NCI-H2107 treated with DMSO at 0.1 percent for 48 hours (cell line): ENCODE data around the gene RIN3.

Experiments used
- DNase-seq: peaks from one replicate; lab custom pipeline; 2025; ENCODE audit not compliant: unreplicated experiment; lab: John Stamatoyannopoulos, UW

Gene RIN3

DNA sequence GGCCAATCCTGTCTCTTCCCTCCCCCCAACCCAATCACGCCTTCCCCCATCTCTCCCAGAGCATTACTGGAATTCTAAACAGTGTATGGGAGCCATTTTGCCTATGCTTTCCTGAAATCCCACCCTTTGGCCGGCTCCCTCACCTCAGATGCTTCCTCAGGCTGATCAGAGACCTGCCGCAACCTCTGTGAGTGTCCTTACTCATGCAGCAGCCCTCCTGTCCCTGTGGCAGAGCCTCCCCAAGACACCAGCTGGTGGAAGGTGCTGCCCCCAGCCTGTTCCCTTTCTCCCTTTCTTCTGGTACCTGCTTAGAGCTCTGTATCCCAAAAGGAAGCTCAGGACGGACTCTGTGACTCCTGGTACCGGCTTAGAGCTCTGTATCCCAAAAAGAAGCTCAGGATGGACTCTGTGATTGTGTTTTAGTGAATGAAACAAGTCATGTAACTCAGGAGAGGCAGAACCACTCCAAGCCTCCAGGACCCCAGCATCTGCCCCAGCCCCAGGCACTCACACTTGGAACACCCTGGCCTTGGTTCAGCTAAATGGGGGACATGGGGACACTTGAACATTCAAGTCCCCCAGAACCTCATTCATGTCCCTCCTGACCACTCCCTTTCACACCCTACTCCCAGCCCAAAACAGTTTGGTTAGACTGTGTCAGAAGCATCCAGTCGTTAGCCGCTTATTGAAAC, 29.3 kb upstream of the RIN3 start:
- DNase-seq = no peak

DNA sequence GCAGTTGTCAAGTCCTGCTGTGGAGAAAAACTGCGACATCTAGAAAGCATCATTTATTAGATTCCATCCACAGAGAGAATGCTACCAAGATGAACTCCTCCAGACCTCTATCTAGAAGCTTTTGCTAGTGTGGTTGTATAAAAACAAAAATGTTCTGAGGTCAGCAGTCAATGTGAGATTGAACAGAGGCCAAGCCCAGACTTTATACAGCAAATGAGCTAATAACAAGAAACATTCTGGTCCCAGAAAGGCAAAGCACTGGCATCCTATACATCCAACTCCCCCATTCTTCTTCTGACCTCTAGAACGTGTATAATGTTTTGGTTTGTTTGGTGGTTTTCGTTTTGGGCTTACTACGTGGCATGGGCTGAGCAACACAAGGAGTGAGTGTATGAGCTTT, 26.7 kb upstream of the RIN3 start:
- DNase-seq = no peak

DNA sequence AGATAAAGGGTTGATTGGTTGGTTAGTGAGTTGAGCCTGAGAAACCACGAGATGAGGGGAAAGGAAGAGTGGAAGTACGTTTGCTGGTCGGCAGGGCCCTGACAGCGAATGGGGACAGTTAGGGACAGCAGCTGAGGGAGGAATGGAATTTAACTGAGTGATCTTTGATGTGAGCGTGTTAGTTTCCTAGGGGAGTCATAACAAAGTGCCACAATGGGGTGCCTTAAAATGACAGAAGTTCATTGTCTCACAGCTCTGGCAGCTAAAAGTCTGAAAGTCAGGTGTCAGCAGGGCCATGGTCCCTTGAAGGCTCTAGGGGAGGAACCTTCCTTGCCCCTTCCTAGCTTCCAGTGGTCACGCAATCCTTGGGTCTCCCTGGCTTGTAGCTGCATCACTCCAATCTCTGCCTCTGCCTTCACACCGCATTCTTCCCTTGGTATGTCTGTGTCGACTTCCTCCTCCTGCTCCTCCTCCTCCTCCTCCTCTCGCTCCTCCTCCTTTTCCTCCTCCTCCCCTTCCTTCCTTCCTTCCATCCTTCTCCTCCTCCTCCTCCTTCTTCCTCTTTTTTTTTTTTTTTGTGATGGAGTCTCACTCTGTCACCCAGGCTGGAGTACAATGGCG, 26.0 kb upstream of the RIN3 start:
- DNase-seq = no peak

DNA sequence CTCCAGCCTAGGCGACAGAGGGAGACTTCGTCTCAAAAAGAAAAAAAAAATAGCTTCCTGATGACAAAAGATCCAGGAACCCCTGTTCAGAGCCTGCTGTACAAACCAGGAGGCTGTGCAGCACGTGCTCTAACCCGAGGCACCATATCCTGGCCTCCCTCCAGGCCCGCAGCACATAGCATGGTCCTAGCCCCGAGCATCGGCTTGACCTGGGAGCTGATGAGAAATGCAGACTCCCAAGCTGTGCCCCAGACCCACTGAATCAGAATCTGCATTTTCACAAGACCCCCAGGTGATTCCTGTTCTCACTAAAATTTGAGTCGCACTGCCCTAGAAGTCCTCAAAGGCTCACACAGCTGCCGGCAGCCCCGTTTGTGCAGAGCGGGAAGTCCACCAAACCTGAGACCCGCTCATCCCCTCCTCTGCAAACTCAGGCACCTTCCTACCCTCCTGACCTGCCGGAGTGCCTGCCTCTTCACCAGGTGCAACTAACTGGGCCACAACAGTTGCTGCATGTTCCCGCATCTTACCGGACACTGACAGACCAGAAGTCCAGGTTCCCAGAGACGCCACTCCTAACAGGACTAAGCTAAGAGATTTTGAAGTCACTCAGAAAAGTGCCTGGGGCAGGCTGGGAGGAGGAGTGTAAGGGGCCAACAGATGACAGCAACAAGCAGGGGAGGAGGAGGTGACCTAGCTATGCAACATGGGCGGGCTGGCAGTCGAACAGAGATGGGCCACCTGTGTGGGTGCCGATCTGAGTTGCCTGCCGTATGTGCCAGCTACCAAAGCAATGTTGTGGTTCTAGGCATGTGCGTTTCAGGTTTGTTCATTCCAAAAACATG, 24.0 kb upstream of the RIN3 start:
- no peak for DNase-seq

DNA sequence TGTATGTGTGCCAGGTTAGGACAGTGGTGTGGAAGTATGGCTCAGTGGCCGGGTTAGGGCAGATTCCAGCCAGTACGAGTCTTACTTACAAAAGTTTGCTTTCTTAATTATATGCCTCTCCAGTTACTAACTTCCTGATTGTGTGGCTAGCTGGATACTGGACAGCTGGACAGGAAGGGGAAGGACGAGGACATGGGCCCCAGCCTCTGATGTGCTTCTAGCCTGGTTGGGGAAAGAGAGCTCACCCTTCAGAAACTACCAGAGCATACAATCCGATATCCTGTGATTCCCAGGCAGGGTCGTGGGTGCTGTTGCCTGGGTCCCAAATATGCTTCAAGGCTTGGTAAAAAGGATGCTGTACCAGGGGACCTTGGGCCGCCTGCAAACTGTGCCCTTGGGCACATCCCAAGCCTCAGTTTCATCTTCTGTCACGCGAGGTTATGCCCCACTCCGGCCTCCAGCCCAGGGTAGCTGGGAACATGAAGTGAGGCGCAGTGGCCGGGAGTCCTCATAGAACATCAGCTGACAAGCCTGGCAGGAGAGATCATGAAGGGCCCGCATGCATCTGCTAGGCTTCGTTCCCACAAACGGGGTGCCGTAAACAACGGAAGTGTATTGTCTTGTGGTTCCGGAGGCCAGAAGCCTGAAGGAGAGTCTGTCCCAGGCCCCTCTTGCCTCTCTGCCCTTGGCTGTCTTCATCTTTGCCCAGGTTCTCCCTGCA, 23.2 kb upstream of the RIN3 start:
- DNase-seq = no peak

DNA sequence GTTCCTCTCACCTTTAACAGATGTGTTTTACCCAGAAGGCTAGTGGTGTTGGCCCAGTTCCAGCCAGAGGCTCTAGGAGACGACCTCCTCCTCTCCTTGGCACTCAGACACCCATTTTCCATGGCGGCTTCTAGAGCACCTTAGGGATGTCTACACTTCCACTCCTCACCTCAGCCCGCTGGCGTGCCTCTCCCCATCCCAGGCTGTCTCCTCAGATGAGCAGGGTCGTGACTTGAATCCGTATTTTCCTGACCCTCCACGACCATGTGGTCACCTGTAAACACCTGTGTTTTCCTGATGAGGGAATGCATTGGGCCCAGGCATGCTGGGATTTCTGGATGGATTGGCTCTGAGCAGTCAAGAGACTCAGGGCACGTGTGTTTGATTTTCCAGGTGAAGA, 21.8 kb upstream of the RIN3 start:
- DNase-seq = no peak

DNA sequence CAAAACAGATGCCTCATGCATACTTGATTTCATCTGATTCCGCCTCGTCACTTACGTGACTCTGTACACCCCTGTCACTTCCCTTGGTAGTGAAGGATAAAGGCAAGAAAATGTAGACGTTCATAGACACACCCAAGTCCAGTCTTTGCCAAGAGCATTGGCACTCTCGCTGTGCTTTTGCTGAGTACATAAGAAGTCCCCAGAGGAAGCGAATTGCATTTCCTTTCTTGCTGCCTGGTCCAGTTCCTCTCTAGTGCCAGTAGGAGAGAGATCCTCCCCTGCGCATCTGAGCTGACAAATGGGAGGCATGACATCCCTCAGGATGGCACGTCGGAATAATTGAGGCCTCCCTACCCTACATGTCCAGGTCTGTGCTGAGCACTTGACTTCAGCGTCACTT, 21.3 kb upstream of the RIN3 start:
- DNase-seq = no peak

DNA sequence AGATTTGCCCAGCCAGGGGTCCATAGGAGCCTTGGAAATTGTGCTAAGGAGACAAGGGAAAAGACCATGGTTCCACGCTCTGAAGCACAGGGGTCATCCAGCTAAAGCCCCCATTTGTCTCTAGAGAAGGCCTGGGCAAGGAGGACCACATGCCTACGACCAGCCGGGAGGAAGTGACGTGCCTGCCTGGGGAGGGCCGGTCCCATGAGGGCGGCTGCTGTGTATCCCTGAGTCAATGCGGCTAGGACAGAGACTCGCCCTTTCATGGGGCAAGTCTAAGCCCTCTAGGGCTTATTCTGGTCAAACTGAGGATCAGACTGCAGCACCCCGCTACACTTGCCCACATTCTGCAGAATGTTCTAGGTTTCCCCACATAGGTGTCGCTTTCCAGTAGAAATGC, 20.6 kb upstream of the RIN3 start:
- DNase-seq = no peak

DNA sequence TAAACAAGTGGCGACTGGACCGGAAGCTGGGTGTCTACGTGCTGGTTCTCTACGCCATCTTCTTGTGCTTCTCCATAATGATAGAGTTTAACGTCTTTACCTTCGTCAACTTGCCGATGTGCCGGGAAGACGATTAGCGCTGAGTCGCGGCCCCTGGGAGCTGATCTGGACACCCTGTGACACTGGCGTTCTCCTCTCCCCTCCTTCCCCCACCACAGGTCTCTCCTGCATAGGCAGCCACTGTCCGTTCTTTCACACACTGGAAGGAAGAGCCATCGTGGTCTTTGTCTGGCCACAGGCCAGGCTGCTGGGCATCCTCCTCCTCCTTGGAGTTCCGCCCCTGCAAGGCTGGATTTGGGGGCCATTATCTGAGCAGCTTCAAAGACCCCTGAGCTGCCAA, 20.1 kb upstream of the RIN3 start:
- DNase-seq = no peak

DNA sequence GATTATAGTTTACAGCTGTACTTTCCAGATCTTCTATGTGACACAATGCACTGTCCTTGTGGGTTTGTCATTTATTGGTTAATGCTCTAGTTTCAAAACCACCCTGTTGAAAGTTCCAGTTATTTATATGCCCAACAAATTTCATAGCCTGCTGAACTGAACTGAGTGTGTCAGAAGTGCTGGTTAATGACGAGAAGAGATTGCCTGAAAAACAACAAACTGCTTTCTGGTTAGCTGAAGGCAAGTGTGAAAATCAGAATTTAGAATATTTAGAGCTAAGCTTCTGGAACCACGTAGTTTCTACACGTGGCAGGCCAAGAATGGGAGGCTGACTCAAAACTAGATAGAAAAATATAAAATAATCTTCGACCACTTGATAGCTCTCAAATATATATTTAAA, 19.1 kb upstream of the RIN3 start:
- DNase-seq = no peak

DNA sequence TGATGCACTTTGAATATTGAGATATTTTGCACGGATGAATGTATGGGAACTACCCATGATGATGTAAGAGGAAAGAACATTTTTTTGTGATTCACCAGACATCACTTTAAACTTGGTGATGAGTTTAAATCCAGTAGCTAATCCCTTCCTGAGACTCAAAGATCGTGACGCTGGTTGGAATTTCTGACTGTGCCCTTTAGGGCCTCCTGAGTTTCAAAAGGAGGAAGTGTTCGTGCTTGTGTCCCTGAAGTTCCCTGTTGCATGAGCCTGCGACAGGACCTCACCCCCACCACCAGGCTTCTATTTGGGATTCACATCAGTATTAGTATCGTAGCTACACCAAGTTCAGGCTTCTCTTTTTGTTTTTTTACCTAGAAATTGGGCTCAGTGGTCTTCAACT, 18.6 kb upstream of the RIN3 start:
- no peak for DNase-seq

DNA sequence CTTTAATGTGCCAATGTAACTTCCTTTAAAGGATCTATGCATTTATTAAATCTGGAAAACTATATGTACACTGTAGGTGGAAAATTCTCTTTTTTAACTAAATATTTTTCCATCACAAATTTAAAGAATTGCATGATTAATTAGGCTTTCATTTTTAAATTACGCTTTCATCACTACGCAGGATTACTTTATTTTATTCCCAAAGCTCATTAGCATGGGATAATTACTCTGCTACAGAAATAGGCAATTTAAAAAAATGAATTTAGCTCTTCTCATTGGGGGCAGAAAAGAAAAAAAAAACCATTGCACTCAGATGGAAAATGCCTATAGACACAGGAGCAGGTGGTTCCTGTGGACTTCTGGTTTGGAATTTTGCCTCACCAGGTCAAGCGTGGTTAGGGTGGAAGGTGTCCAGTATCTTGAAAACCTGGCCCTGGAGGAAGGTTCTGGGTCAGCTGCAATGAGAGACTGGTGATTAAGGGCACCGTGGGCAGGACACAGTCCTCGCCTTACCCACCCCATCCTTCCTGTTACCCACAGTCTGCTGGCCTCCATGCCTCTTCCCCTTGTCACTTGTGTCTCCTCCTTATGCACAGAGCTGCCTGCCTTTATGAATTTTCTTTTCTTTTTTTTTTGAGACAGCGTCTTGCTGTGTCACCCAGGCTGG, 17.3 kb upstream of the RIN3 start:
- no peak for DNase-seq

DNA sequence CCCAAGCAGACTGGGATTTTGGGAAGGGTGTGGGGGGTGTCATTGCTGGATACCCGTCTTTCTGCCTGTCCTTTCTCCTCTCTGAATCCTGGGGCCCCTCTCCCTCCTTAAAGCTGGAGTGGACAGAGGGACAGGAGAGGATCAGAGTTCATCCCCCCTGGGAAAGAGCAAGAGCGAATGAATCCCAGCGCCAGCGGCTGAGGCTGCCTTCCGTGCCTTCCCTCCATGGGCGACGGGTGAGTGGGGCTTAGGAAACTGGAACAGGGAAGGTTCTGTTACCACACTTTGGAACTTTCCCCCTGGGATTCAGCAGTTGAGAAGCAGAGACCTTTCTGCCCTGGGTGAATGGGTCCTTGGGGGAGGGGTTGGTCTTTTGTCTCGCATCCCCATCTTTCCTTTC, 16.2 kb upstream of the RIN3 start:
- no peak for DNase-seq

DNA sequence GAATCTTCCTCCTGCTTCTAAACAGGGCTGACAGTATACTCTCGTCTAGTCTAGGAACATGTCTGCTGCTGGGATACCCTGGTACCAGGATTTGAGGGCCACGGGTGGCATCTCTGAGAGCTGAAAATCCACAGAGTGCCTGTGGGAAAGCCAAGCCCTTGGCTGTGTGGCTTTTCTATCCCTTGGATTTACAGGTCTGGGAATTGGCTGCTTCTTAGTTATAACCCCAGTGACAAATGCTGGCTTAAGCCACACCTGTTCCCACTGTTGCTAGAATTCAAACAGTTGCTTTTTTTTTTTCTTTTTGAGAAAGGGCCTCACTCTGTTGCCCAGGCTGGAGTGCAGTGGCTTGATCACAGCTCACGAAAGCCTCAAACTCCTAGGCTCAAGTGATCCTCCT, 14.3 kb upstream of the RIN3 start:
- DNase-seq = no peak

DNA sequence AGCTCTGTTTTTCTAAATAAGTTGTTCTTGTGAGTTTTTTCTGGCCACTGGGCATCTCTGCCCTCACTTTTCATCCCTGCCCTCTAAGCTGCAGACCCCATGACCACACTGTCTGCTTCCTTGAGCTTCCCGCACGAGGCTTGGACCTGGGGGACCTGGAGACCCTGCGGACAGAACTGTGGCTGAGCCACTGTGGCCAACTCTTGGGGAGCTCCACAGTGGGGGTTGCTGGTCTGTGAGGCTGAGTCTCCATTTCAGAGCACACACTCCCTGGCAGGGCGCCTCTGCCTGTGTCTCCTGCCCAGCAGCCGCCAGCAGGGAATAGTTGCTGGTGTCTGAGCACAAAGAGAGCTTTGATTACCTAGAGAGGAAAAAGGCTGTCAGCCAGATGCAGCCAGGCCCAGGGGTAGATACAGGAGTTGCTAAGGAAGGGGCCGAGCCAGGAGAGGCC, 13.1 kb upstream of the RIN3 start:
- no peak for DNase-seq

DNA sequence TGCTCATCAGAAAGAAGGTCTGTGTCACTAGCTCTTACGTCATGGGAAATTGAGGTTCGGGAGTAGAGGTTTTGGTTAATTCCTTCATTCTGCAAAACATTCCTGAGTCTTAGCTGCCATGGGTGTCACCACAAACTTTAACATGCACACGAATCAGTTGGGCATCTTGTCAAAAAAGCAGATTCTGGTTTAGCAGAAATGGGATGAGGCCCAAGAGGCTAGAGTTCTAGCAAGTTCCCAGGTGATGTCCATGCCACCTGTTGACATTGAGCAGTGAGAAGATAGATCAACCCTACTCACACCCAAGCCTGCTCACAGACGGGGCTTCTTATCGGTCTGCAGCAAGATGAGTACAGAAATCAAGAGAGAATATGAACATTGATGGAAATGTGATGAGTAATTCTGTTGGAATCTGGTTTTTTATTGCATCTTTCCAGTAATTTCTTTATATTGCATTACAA, 11.7 kb upstream of the RIN3 start:
- no peak for DNase-seq

DNA sequence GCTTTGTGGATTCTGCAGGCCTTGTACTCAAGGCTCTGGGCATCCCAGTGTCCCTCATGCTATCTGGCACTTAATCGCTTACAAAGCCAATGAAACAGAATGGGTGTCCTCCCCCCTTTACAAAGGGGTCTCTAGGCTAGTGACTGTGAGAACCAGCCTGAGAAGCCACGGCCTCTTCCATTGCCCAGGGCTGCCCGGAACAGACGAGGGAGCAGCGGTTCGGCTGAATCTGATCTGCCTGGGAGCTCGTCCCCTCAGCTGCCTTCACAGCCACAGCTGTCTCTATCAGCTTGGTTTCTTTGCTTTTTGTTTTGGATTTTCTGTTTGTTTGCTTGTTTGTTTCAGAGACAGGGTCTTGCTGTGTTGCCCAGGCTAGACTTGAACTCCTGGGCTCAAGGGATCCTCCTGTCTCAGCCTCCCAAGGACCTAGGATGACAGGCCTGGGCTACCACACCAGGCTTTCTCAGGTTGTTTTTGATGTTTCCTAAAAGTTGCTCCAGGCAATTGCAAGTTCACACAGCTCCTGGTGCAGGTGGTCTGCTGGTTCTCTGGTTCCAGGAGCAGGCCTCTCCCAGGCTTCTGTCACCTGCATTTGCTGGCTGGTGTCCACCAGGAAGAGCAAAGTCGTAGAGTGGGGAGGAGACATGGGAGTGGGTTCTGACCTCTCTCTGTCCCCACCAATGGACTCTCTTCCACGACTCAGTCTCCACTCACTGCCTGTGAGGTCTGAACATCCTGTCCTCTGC, 10.9 kb upstream of the RIN3 start:
- no peak for DNase-seq

DNA sequence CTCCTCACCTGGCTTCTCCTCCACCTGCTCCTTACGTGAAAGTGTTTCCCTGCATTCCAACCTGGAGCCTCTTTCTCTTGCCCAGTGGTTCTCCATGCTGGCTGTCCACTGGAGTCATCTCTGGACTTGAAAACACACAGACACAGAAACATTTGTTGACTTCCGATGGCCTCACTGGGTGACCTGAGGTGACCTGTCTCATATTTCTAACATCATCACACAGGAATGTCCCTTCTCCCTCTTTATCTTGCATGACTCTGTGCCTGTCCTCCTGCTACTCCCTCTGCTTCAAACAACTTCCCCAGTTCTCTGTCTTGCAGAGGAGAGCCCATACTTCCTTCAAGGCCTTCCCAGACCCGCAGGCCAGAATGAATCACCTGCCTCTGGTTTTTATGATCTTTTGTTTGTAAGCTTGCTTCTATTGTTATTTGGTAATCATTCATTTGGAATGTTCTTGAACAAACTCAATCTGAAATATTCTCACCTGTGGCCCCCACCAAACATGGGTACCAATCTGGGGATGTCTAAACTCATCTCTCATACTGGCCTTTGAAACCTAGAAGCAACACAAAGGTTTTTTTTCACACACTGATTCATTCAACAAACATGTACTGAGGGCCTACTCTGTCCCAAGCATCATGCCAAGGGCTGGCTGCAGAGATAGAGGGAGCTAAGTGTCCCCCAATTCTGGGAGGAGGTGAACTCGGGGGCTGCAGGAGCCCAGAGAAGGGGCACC, 9.7 kb upstream of the RIN3 start:
- DNase-seq = no peak

DNA sequence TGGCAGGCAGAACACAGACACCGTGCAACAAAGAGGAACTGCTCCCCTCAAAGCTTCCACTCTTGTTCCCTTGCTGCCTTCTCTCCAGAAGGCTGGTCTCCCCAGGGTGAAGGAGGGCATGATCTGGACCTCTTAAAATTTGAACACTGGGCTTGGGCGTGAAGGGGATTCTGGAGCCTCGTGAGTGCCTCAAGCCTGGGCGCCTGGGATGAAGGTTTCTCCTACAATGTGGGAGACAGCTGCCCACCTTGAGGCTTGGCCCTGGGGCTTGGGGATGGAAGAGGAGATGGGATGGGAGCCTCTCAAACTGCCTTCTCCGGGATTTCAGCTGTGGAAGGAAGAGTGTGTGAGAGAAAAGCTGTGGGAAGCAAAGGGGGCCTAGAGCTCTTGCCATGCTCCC, 7.8 kb upstream of the RIN3 start:
- no peak for DNase-seq

DNA sequence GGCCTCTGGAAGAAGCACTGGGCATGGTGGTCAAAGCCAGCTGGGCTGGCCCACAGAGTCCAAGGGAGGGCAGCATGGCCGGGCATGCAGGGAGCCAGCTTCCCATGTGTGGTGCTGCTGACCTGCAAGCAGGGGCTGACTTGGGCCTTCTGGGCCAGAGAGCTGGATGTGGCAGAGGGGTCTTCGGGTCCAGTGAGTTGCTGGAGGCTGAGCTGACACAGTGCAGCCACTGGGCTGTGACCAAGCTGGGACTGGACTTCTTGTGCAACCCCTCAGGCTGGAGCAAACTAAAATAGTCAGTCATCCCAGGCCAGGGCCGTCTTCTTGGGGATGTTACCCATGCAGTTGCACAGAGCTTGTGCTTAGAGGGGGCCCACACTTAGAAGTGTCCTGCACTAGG, 7.3 kb upstream of the RIN3 start:
- DNase-seq = no peak
